K562 (cell line): Measurements from ENCODE around the gene IMMP1L. TPM values are rescaled to one million over a fixed set of nuclear protein-coding genes. Genes with fewer than 3 reads are reported as not detected.

Source experiments
- ATAC-seq: fragments of 200-7000 bp; cut with Tn5 transposase; 3 replicates; pipeline ENCODE4 v1.9.1; 2020; ENCODE audit warnings: moderate library complexity
- BruUV-seq: library from RNA; stranded (reverse); fragments of 400-500 nt; replicated peaks from 2 replicates; lab custom pipeline; 2021; lab: Mats Ljungman, UMichigan
- CTCF ChIA-PET: fragments of 300-600 bp; formaldehyde crosslinking; extraction: SDS; loops from one replicate; lab custom pipeline; 2021; ENCODE audit warnings: low intra/inter-chr PET ratio; lab: Yijun Ruan, JAX
- POLR2A ChIA-PET: fragments of 300-600, 350-650 bp; sonication (Branson Sonifier 250); formaldehyde crosslinking; extraction: SDS; loops from one replicate; lab custom pipeline; 2021; ENCODE audit warnings: antibody characterized with exemption, inconsistent platforms; lab: Yijun Ruan, JAX
- DNase-seq, 4 experiments: peaks; one replicate each; pipeline versions ENCODE4 v3.0.0 to v3.0.0-alpha.2; 2011 to 2018; ENCODE audit warnings: low spot score in 3 of 4, mixed read lengths in 3 of 4; ENCODE audit errors: extremely low read depth in 1 of 4
- FAIRE-seq: peaks from 2 replicates; lab custom pipeline; 2011; peaks lifted over from hg19 to GRCh38; lab: Jason Lieb, UNC
- H2AFZ ChIP-seq: 2 replicates; pipeline ENCODE4 v1.6.0; 2011; ENCODE audit warnings: low read depth, low read length, control low read depth, inconsistent platforms
- H3K27ac ChIP-seq: fragments of 200-600 bp; 3 replicates; pipeline ENCODE4 v1.8.0; 2011; ENCODE audit warnings: low read depth, mild to moderate bottlenecking, control low read depth, inconsistent platforms, low read length, moderate library complexity, mixed read lengths; ENCODE audit errors: extremely low read depth
- H3K27me3 ChIP-seq, 2 experiments: fragments of 300-600 bp in 1 of 2; 2 replicates in 1 of 2; 3 replicates in 1 of 2; pipeline versions ENCODE4 v1.6.0 to v1.8.0; 2011; ENCODE audit warnings: inconsistent platforms in 2 of 2, low read length in 2 of 2, mild to moderate bottlenecking in 1 of 2, mixed read lengths in 1 of 2, moderate library complexity in 1 of 2; ENCODE audit not compliant: control insufficient read depth in 2 of 2, insufficient read depth in 2 of 2
- H3K36me3 ChIP-seq: fragments of 300-600 bp; 3 replicates; pipeline ENCODE4 v1.8.0; 2011; ENCODE audit warnings: mild to moderate bottlenecking, low read length, inconsistent platforms; ENCODE audit not compliant: control insufficient read depth, insufficient read depth
- H3K4me1 ChIP-seq, 2 experiments: fragments of 200-600 bp in 1 of 2; replicated peaks in 1 of 2; 2 replicates in 1 of 2; 3 replicates in 1 of 2; pipeline versions ENCODE4 v1.5.1 to v1.8.0; 2011; ENCODE audit warnings: inconsistent platforms in 2 of 2, low read length in 2 of 2, mild to moderate bottlenecking in 1 of 2, mixed read lengths in 1 of 2, moderate library complexity in 1 of 2; ENCODE audit not compliant: control insufficient read depth in 2 of 2, insufficient read depth in 2 of 2
- H3K4me2 ChIP-seq: 2 replicates; pipeline ENCODE4 v1.6.1; 2011; ENCODE audit warnings: low read length, control low read depth, inconsistent platforms, mixed read lengths; ENCODE audit not compliant: insufficient read depth
- H3K4me3 ChIP-seq: fragments of 200-600 bp; sonication (generic), shearing (Covaris generic); 2 replicates; pipeline ENCODE4 v1.5.1; 2016; ENCODE audit warnings: control low read depth, inconsistent platforms
- H3K79me2 ChIP-seq: fragments of 200-600 bp; 3 replicates; pipeline ENCODE4 v1.8.0; 2011; ENCODE audit warnings: low read length, inconsistent platforms; ENCODE audit not compliant: control insufficient read depth, insufficient read depth
- H3K9ac ChIP-seq, 2 experiments: 2 replicates each; pipeline versions ENCODE4 v1.6.0 to v1.6.1; 2011; ENCODE audit warnings: low read depth in 2 of 2, low read length in 2 of 2, control low read depth in 1 of 2, inconsistent platforms in 1 of 2, mild to moderate bottlenecking in 1 of 2, mixed read lengths in 1 of 2; ENCODE audit not compliant: insufficient read depth in 1 of 2
- H3K9me1 ChIP-seq: one replicate; pipeline ENCODE4 v1.6.0; 2011; ENCODE audit warnings: inconsistent platforms, mild to moderate bottlenecking, low read length, moderate library complexity; ENCODE audit not compliant: control insufficient read depth, insufficient read depth
- H3K9me3 ChIP-seq: replicated peaks from 2 replicates; pipeline ENCODE4 v1.5.1; 2011; ENCODE audit warnings: low read depth, low read length, inconsistent platforms; ENCODE audit not compliant: control insufficient read depth, insufficient read depth
- H4K20me1 ChIP-seq: replicated peaks from 2 replicates; pipeline ENCODE4 v1.6.1; 2011; ENCODE audit warnings: low read length, inconsistent platforms, mixed read lengths; ENCODE audit not compliant: control insufficient read depth, insufficient read depth
- EP400 ChIP-seq: fragments of 450-650 bp; IDR thresholded peaks from 2 replicates; pipeline ENCODE4 v1.6.1; 2017; ENCODE audit warnings: antibody characterized with exemption, mild to moderate bottlenecking, moderate library complexity
- JUNB ChIP-seq: fragments of 450-650 bp; formaldehyde crosslinking; conservative IDR thresholded peaks from 2 replicates; pipeline ENCODE4 v1.4.0; 2020; ENCODE audit warnings: mild to moderate bottlenecking
- PTBP1 ChIP-seq: fragments of 200-400 bp; formaldehyde crosslinking; IDR thresholded peaks from 2 replicates; pipeline ENCODE4 v1.6.1; 2017; ENCODE audit warnings: low read depth, low read length
- SMARCB1 ChIP-seq: IDR thresholded peaks from 2 replicates; pipeline ENCODE4 v1.6.1; 2011; ENCODE audit warnings: improper control_type of control experiment, low read depth; ENCODE audit not compliant: insufficient read length
- TBP ChIP-seq: optimal IDR thresholded peaks from 2 replicates; pipeline ENCODE3; 2011; ENCODE audit warnings: low read depth, low read length, improper control_type of control experiment
- TCF7 ChIP-seq: sonication (generic); IDR thresholded peaks from 2 replicates; pipeline ENCODE4 v1.6.1; 2016; ENCODE audit warnings: antibody characterized with exemption, borderline replicate concordance
- TFAM ChIP-seq: fragments of 250-450 bp; sonication (Bioruptor Pico); conservative IDR thresholded peaks from 2 replicates; pipeline ENCODE4 v1.5.0; 2021; ENCODE audit warnings: mild to moderate bottlenecking, moderate library complexity
- ZBTB1 ChIP-seq: sonication (generic); formaldehyde crosslinking; IDR thresholded peaks from 2 replicates; pipeline ENCODE4 v1.8.1; 2023; ENCODE audit warnings: missing genetic modification reagents, low read depth, mild to moderate bottlenecking, borderline replicate concordance
- ZNF175 ChIP-seq: fragments of 200-800 bp; sonication (Bioruptor generic); IDR thresholded peaks from 2 replicates; pipeline ENCODE4 v1.6.1; 2016; ENCODE audit warnings: low read depth, mild to moderate bottlenecking, missing genetic modification characterization, missing compliant biosample characterization
- ZNF830 ChIP-seq: fragments of 250-450 bp; sonication (Bioruptor Pico); IDR thresholded peaks from 2 replicates; pipeline ENCODE4 v1.5.0; 2021; ENCODE audit warnings: mild to moderate bottlenecking
- WGBS: fragments of 100-300 bp; shearing (Covaris generic); methylation state at CpG from one replicate; pipeline ENCODE4 v1.1.6; 2016; ENCODE audit warnings: low coverage, mixed read lengths; ENCODE audit not compliant: insufficient coverage; ENCODE audit errors: missing lambda C conversion rate; 5-methylcytosine and 5-hydroxymethylcytosine counted together
- in situ Hi-C: fragments of 300-500 bp; cut with MboI; formaldehyde crosslinking; loops from 4 replicates; pipeline ENCODE4 v1.15.0; 2018; ENCODE audit warnings: inconsistent platforms, mixed read lengths
- intact Hi-C: fragments of 100-400 bp; cut with micrococcal nuclease; formaldehyde crosslinking; loops from 2 replicates; pipeline ENCODE4 v1.14.2; 2022
- polyA plus RNA-seq, 8 experiments: library from polyadenylated mRNA; depleted of rRNA in 4 of 8; stranded (reverse) in 5 of 8; unstranded in 3 of 8; fragments of >200 nt; fragmentation: Nextera tagmentation in 2 of 8; fragmentation: Illumina TruSeq in 1 of 8; extraction: Ambion mirVana in 2 of 8; extraction: Trizol in 1 of 8; gene quantifications; 2 replicates each; pipeline versions ENCODE4 v1.2.1 to v1.2.3, GENCODE V29; 2011 to 2014; ENCODE audit warnings: inconsistent platforms in 1 of 8, missing spikeins in 1 of 8
- total RNA-seq, 7 experiments: library from RNA; depleted of rRNA in 6 of 7; stranded (reverse); fragments of >200 nt in 6 of 7; fragmentation: Illumina TruSeq in 2 of 7; extraction: Trizol in 2 of 7; gene quantifications; 2 replicates each; pipeline versions ENCODE4 v1.2.1 to v1.2.3, GENCODE V29; 2011 to 2021; ENCODE audit warnings: low replicate concordance in 1 of 7
- TF ChIP-seq, protein P1 (sequence below): fragments of 150-350 bp; conservative IDR thresholded peaks from 2 replicates; pipeline ENCODE4 v1.6.1; 2014; ENCODE audit warnings: low read length
- TF ChIP-seq, protein P2 (sequence below): fragments of 250-450 bp; sonication (Bioruptor Pico); IDR thresholded peaks from 2 replicates; pipeline ENCODE4 v1.4.0; 2020
- TF ChIP-seq, protein P3 (sequence below), 2 experiments: IDR thresholded peaks; 2 replicates each; pipeline ENCODE4 v1.6.1; 2011; ENCODE audit warnings: borderline replicate concordance in 1 of 2, control low read depth in 1 of 2, low read depth in 1 of 2, low read length in 1 of 2, mild to moderate bottlenecking in 1 of 2, mixed read lengths in 1 of 2, moderate library complexity in 1 of 2; ENCODE audit not compliant: insufficient read depth in 1 of 2, insufficient read length in 1 of 2, poor library complexity in 1 of 2, severe bottlenecking in 1 of 2; ENCODE audit errors: extremely low read depth in 1 of 2
- TF ChIP-seq, protein P4 (sequence below): fragments of 250-450 bp; sonication (Bioruptor Pico); IDR thresholded peaks from 2 replicates; pipeline ENCODE4 v1.5.1; 2021; ENCODE audit warnings: mild to moderate bottlenecking
- TF ChIP-seq, protein P5 (sequence below): fragments of 200-800 bp; sonication (Bioruptor generic); IDR thresholded peaks from 2 replicates; pipeline ENCODE4 v1.6.1; 2017; ENCODE audit warnings: missing genetic modification characterization, missing compliant biosample characterization

Gene IMMP1L
- total and polyA plus RNA-seq, 9 of the 15 experiments (the other 6 are each of a cell fraction or from before 2014, with no cell fraction given), result 56.0 to 245 (median 169) TPM

DNA sequence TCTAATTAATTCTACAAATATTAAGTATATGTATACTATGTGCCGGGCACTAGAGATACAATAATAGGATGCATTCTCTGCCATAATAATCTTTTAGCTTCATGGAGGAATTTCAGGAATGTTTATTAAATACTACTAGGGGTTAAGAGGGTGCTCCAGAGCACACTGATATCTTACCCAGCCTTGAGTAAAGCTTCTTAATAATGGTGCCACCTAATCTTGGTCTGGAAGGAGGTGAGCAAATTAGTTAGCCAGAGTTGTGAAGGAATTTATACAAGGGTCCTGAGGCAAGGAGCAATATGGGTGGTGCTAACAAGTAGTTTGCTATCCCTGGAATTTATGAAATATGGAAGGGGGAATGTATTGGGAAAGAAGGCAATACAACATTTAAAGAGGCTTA is 21.9 kb upstream of the IMMP1L start:
- POLR2A ChIA-PET, result no interaction called here
- no peak for ATAC-seq
- no peak for DNase-seq
- H3K27me3 ChIP-seq, result no peaks in the 10 kb centered on the region
- intact Hi-C loops (no loop called here), in situ Hi-C loops (no loop called here)
- H3K4me1 ChIP-seq, result no peaks in the 10 kb centered on the region
- no peaks in the 10 kb centered on the region for H3K79me2 ChIP-seq
- no peak overlapping the region for H2AFZ ChIP-seq
- CTCF ChIA-PET, result no interaction called here
- H3K27ac ChIP-seq, result no peak overlapping the region
- no peaks in the 10 kb centered on the region for H3K9me1 ChIP-seq
- BruUV-seq, result no TSS peak
- H3K36me3 ChIP-seq, result no peaks in the 10 kb centered on the region
- H4K20me1 ChIP-seq, result no peaks in the 10 kb centered on the region
- WGBS, result 94% methylated on average over 1 of the region's 1 CpG
- no peak overlapping the region for H3K4me3 ChIP-seq
- no peak overlapping the region for H3K9ac ChIP-seq
- H3K9me3 ChIP-seq, result no peaks in the 10 kb centered on the region
- FAIRE-seq, result no peak
- no peak overlapping the region for H3K4me2 ChIP-seq
- no peak for TF ChIP-seq ZNF830 (CRISPR knock-in tag)
- TF ChIP-seq, protein P1, sequence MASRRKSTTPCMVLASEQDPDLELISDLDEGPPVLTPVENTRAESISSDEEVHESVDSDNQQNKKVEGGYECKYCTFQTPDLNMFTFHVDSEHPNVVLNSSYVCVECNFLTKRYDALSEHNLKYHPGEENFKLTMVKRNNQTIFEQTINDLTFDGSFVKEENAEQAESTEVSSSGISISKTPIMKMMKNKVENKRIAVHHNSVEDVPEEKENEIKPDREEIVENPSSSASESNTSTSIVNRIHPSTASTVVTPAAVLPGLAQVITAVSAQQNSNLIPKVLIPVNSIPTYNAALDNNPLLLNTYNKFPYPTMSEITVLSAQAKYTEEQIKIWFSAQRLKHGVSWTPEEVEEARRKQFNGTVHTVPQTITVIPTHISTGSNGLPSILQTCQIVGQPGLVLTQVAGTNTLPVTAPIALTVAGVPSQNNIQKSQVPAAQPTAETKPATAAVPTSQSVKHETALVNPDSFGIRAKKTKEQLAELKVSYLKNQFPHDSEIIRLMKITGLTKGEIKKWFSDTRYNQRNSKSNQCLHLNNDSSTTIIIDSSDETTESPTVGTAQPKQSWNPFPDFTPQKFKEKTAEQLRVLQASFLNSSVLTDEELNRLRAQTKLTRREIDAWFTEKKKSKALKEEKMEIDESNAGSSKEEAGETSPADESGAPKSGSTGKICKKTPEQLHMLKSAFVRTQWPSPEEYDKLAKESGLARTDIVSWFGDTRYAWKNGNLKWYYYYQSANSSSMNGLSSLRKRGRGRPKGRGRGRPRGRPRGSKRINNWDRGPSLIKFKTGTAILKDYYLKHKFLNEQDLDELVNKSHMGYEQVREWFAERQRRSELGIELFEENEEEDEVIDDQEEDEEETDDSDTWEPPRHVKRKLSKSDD, result no peak
- no peak for TF ChIP-seq SMARCB1
- TF ChIP-seq ZNF175 (CRISPR knock-in tag), result no peak
- TF ChIP-seq ZBTB1 (CRISPR knock-in tag), result no peak
- no peak for TF ChIP-seq EP400
- TF ChIP-seq, protein P2, sequence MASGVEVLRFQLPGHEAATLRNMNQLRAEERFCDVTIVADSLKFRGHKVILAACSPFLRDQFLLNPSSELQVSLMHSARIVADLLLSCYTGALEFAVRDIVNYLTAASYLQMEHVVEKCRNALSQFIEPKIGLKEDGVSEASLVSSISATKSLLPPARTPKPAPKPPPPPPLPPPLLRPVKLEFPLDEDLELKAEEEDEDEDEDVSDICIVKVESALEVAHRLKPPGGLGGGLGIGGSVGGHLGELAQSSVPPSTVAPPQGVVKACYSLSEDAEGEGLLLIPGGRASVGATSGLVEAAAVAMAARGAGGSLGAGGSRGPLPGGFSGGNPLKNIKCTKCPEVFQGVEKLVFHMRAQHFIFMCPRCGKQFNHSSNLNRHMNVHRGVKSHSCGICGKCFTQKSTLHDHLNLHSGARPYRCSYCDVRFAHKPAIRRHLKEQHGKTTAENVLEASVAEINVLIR (CRISPR knock-in tag), result no peak
- TF ChIP-seq PTBP1, result no peak
- TF ChIP-seq, protein P3, sequence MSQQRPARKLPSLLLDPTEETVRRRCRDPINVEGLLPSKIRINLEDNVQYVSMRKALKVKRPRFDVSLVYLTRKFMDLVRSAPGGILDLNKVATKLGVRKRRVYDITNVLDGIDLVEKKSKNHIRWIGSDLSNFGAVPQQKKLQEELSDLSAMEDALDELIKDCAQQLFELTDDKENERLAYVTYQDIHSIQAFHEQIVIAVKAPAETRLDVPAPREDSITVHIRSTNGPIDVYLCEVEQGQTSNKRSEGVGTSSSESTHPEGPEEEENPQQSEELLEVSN (IDR thresholded peaks at IDR 0.05; ENCODE audit: borderline replicate concordance in 1 of 2, extremely low read depth in 1 of 2, insufficient read depth in 1 of 2, insufficient read length in 1 of 2, low read depth in 1 of 2, low read length in 1 of 2, poor library complexity in 1 of 2, severe bottlenecking in 1 of 2), result no peak
- TF ChIP-seq JUNB (CRISPR knock-in tag), result no peak
- no peak for TF ChIP-seq TCF7
- TF ChIP-seq TBP, result no peak
- TF ChIP-seq, protein P4, sequence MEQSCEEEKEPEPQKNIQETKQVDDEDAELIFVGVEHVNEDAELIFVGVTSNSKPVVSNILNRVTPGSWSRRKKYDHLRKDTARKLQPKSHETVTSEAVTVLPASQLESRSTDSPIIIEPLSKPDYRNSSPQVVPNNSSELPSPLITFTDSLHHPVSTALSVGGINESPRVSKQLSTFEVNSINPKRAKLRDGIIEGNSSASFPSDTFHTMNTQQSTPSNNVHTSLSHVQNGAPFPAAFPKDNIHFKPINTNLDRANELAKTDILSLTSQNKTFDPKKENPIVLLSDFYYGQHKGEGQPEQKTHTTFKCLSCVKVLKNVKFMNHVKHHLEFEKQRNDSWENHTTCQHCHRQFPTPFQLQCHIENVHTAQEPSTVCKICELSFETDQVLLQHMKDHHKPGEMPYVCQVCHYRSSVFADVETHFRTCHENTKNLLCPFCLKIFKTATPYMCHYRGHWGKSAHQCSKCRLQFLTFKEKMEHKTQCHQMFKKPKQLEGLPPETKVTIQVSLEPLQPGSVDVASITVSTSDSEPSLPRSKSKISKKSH (CRISPR knock-in tag), result no peak
- TF ChIP-seq, protein P5, sequence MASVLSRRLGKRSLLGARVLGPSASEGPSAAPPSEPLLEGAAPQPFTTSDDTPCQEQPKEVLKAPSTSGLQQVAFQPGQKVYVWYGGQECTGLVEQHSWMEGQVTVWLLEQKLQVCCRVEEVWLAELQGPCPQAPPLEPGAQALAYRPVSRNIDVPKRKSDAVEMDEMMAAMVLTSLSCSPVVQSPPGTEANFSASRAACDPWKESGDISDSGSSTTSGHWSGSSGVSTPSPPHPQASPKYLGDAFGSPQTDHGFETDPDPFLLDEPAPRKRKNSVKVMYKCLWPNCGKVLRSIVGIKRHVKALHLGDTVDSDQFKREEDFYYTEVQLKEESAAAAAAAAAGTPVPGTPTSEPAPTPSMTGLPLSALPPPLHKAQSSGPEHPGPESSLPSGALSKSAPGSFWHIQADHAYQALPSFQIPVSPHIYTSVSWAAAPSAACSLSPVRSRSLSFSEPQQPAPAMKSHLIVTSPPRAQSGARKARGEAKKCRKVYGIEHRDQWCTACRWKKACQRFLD (CRISPR knock-in tag), result no peak
- TF ChIP-seq TFAM (CRISPR knock-in tag), result no peak
